ENCODE results near the gene MFSD2A. TPM values are rescaled to one million over a fixed set of nuclear protein-coding genes. Genes with fewer than 3 reads are reported as not detected.

The MFSD2A gene
- total RNA-seq, 1 donor from 2014 or later: 225 TPM

DNA sequence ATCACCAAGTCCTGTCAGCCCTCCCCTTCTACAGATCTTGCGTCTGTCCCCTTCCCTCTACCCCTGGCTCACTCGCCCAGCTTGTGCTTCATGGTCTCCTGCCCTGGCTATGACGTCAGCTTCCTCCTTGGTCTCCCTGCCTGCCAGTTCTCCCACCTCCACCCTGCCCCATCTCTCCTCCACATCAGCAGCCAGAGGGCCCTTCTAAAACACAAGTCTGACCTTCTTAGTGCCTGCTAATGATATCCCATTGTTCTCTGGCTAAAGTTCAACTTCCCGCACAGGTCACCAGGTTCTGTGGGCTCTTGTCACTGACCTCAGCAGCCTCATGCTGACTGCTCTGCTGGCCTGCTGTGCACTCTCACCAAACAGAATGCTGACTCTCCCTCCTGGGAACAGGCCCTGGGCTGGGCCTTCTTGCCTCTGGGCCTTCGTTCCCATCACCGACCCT, 28.6 kb upstream of the MFSD2A start:
- no peak for TF ChIP-seq CTCF (IDR thresholded peaks at IDR 0.05)
- intact Hi-C loops (cut with DNase I): no loop called here
- ATAC-seq (peak; percentile 48), DNase-seq (peak; percentile 64)
- Histone ChIP-seq H3K4me3 (no peak overlapping the region), H3K4me1 (peaks cover 17% of the 10 kb centered on the region), H3K27me3 (no peaks in the 10 kb centered on the region), H3K9me3 (no peaks in the 10 kb centered on the region), H3K36me3 (no peaks in the 10 kb centered on the region), H3K27ac (no peak overlapping the region)

DNA sequence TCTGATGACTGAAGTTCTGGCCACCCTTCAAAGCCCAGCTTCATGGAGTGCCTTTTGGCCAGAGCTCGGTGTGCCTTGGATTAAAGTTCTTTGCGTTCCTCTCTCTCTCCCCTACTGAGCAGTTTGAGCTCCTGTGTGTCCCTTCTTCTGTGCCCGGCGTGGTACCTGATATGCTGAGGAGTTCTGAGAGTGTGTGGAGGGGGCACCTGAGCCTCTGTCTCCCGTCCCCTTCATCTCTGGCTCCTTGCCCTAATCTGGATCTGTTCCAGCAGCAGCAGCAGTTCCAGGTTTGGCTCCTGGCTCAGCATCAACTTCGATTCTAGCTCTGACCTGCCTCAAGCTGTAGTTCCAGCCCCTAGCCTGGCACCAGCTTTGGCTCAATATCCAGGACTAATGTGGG, 28.1 kb upstream of the MFSD2A start:
- ATAC-seq: peak; percentile 22

DNA sequence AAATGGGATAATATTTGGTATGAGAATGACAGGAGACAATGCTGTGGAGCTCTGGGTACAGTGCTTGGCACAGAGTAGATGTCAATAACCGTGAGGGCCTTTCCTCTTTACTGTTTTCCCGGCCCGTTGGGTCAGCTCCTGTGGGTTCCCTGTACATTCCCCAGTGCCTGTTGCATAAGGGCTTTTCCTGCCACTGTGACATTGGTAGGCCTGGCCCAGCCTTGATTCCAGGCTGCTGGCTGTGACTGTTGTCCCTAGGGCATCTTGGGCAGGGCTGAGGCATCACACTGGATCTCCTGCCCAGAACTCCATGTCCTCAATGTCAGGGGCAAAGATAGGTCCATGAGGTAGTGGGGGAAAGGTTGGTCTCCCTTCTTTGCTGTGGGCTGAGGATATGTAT, 27.4 kb upstream of the MFSD2A start:
- DNase-seq (no peak), ATAC-seq (peak; percentile 71)
- TF ChIP-seq CTCF (IDR thresholded peaks at IDR 0.05): no peak
- no peak overlapping the region for H3K27ac ChIP-seq
- H3K27me3 ChIP-seq: no peaks in the 10 kb centered on the region
- no peaks in the 10 kb centered on the region for H3K9me3 ChIP-seq
- H3K36me3 ChIP-seq: no peaks in the 10 kb centered on the region
- H3K4me1 ChIP-seq: peaks cover 17% of the 10 kb centered on the region
- H3K4me3 ChIP-seq: no peak overlapping the region
- intact Hi-C loops (cut with DNase I): no loop called here

More for the DNA sequence above, 28.1 kb upstream of the MFSD2A start:
- H3K4me3 ChIP-seq: no peak overlapping the region
- no peaks in the 10 kb centered on the region for H3K9me3 ChIP-seq
- no peaks in the 10 kb centered on the region for H3K27me3 ChIP-seq
- peaks cover 17% of the 10 kb centered on the region for H3K4me1 ChIP-seq
- H3K27ac ChIP-seq: no peak overlapping the region
- H3K36me3 ChIP-seq: no peaks in the 10 kb centered on the region
- TF ChIP-seq CTCF (IDR thresholded peaks at IDR 0.05): no peak
- intact Hi-C loops (cut with DNase I): no loop called here
- no peak for DNase-seq

DNA sequence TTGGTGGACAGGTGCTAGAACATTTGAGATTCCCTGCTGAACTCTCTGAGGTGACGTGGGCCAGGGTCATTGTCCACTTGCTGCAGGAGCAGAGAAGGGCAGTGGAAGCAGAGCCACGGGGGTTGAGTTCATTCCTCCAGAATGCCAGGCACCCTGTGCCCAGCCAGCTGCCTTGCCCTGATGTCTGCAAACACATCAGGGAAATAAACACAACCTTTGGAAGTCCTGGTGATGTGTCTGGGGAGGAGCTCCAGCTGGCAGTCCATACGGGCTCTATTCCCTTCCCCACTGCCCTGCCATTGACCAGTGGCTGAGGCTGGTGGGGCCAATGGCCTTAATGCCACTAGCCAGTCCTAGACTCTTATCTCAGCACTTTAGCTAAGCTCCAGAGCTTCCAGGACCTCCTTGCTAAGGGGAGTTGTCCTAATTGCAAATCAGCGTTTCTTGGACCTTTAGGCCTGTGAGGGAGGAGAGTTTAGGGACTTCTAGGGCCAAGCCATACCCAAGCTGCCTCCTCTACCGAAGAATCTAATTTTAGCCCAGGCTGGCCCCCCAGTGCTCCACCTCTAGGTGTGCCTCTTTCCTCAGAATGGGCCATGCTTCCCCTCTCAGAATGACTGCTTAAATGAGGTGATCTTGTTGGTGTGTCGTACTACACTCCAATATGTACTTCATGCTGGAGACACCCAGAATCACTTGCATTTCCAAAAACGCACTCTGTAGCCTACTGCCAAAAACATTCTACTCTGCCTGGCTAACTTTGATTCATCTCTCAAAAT, 25.9 kb upstream of the MFSD2A start:
- Histone ChIP-seq H3K36me3 (no peaks in the 10 kb centered on the region), H3K9me3 (no peaks in the 10 kb centered on the region), H3K27me3 (no peaks in the 10 kb centered on the region), H3K4me3 (no peak overlapping the region), H3K4me1 (peaks cover 24% of the 10 kb centered on the region), H3K27ac (no peak overlapping the region)
- no peak for TF ChIP-seq CTCF (IDR thresholded peaks at IDR 0.05)
- ATAC-seq: no peak
- intact Hi-C loops (cut with DNase I): no loop called here
- no peak for DNase-seq

- Histone ChIP-seq H3K27me3 (no peaks in the 10 kb centered on the region), H3K4me1 (peaks cover 26% of the 10 kb centered on the region), H3K9me3 (no peaks in the 10 kb centered on the region), H3K27ac (peak overlapping the region; percentile 77), H3K36me3 (no peaks in the 10 kb centered on the region), H3K4me3 (no peak overlapping the region)
- intact Hi-C loops (cut with DNase I): no loop called here
- DNase-seq (peak; percentile 92), ATAC-seq (peak; percentile 96)
- no peak for TF ChIP-seq CTCF (IDR thresholded peaks at IDR 0.05)
Observed at GRCh38 chr1:39933956-39934941, 20.7 kb upstream of the MFSD2A start.
